NCI-H82 treated with DMSO at 0.1 percent for 48 hours (cell line): ENCODE results near the gene AGPAT1.
"Not testable (repeated sequence)": the region's sequence is repeated elsewhere in the genome, so short reads cannot be mapped to it uniquely, and the experiment has no call there.

Experiments used
- DNase-seq: peaks from one replicate; lab custom pipeline; 2025; ENCODE audit not compliant: unreplicated experiment; lab: John Stamatoyannopoulos, UW

Gene AGPAT1

DNA sequence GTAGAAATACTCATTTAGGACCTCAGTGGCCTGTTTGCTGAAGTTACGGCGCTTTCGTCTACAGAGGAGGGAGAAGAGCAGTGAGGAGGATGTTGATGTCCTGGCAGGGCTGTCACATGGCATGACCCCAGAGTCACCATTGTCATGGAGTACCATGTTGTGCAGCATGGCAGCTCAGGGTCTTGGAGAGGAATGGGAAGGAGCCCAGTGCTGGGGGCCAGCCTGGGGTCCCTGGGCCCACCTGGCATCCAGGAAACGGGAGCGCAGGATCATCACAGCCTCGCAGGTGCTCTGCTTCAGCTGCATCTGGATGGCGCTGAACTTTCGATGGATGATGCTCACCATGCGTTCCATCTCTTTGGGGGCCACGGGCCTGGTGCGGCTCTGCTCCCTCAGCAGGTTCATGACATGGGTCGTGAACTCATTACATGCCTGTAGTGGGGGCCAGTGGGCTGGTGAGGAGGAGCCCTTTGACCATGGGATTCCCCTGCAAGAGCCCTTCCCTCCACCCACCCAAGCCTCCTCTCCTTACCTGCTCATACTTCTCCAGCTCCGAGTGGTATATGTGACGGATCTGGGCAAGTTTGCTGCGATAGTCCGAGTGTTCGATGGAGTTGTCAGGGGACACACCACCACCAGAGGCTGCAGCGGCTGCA, 12.0 kb upstream of the AGPAT1 start:
- DNase-seq = not testable (repeated sequence)

GRCh38 chr6:32187009-32187709, 11.3 kb upstream of the AGPAT1 start:
- DNase-seq = no peak

DNA sequence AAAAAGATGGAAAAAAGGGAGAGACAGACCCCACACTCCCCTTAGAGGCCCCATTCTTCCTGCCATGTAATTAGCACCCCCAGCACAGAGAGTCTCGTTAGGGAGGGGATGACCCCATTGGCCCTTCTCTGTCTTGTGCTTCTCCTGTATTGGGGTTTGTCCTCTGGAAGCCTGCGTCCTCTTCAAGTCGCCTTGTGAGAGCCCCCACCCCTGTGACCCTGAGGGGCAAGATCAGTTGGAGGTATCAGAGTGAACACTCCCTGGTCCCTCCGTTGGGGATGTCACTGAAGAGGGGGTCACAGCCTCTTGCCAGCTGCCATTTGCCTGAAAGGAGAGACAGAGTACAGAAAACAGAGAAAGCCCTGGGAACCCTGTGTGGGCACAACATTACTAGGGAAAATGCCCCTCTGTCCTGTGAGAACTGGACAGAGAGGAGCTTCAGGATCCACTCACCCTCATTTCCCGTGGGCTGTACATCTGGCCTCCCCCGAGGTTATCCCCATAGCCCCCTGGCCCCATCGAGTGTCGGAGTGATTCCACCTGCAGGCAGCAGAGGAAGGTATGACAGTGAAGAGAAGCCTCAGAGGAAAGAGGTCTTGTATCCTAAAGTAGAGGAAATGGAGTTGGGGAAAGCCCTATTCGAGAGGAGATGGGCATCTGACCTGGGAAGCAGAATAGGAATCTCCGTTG, 10.4 kb upstream of the AGPAT1 start:
- DNase-seq = not testable (repeated sequence)

DNA sequence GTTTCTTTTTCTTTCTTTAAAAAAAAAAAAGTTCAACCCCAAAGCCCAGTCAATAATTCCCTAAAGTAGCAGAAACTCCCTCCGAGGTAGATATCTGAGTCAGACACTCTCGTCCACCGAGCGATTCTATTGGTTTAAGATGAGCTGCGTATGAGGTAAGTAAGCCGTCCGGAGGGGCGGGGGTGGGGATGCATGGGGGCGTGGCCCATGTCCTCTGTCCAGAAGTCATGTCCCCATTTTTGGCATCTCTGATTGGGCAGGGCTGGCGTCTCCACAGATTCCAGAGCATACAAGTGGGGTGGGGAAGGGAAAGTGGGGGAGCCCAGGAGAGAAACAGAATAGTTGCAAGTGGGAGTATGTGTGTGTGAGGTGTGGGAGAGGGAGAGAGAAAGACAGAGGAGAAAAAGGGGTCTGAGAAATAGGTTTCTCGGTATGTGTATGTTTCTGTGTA, 9.8 kb upstream of the AGPAT1 start:
- DNase-seq = peak; percentile 49

GRCh38 chr6:32184084-32184640, 8.3 kb upstream of the AGPAT1 start, which contains the start of gene AGER:
Gene AGER, minus strand, starts transcription at chr6:32184253. Its CDS starts 31 bp downstream, at chr6:32184222.
- DNase-seq = no peak

- DNase-seq = no peak
These were observed 7.7 kb upstream of the AGPAT1 start for GRCh38 chr6:32183483-32184083.

GRCh38 chr6:32183030-32183429, 7.1 kb upstream of the AGPAT1 start:
- DNase-seq = no peak

GRCh38 chr6:32182555-32182981, 6.7 kb upstream of the AGPAT1 start:
- no peak for DNase-seq

DNA sequence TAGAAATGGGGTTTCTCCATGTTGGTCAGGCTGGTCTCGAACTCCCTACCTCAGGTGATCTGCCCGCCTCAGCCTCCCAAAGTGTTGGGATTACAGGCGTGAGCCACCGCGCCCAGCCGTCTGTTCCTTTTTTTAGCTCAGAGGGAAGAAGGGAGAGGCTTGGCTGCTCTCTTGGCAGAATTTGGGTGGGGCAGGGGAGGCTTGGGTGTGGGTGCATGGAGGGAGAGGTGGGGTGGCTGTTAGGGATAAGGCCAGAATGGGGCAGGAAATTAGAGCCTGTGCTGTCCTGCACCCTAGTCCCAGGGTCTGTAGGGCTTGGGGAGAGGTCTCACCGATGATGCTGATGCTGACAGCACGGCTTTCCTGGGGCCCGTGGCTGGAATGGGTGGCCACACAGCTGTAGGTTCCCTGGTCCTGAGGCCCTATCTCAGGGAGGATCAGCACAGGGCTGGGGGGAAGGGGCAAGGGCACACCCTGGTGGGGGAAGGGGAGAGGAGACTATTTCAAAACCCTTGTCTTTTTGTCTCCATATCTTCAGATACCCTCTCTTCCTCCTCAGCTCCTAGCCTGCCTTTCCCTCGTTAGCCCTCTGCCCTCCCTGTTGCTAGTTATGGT, 6.1 kb upstream of the AGPAT1 start:
- DNase-seq = no peak

- DNase-seq = no peak
These were observed 5.3 kb upstream of the AGPAT1 start for GRCh38 chr6:32181148-32181702.

- no peak for DNase-seq
These were observed 4.0 kb upstream of the AGPAT1 start for GRCh38 chr6:32179766-32180405.

GRCh38 chr6:32178547-32179440, 2.9 kb upstream of the AGPAT1 start:
- no peak for DNase-seq

DNA sequence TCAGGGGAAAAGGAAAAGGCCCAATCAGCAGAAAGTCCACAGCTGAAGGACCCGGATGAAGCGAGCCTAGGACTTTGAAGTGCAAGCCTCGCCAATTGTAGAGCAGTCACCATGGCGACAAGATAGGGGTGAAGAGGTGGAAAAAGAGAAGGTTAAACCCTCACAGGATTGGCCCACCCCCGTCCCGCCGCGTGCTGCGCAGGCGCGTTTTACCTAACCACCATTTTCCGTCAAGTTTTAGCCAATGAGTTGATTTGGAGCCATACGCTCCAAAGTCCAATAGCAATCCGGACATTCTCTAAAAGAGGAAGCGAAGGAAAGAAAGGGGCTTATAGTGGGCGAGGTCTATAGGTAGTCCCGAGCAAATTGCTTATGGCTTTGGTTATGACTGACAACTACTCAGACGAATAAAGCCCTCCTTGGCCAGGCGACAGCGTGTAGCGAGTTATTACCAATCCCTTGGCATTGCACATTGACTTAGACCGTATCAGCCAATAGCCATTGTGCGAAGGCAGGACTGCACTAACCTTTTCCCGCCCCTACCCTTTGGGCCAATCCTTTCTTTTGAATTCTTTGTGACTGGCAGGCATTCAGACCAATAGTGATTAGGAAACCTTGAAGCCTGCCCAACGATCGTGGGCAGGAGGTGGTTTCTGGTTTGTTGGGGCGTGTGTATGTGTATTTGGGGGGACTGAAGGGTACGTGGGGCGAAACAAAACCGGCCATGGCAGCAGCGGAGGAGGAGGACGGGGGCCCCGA, 2.1 kb upstream of the AGPAT1 start, which contains the start of gene RNF5:
TSS of gene RNF5 (plus strand) at position 618 of the 759 bp plus-strand sequence. CDS start at position 725, 107 bp downstream.
- peak; percentile 100 for DNase-seq

DNA sequence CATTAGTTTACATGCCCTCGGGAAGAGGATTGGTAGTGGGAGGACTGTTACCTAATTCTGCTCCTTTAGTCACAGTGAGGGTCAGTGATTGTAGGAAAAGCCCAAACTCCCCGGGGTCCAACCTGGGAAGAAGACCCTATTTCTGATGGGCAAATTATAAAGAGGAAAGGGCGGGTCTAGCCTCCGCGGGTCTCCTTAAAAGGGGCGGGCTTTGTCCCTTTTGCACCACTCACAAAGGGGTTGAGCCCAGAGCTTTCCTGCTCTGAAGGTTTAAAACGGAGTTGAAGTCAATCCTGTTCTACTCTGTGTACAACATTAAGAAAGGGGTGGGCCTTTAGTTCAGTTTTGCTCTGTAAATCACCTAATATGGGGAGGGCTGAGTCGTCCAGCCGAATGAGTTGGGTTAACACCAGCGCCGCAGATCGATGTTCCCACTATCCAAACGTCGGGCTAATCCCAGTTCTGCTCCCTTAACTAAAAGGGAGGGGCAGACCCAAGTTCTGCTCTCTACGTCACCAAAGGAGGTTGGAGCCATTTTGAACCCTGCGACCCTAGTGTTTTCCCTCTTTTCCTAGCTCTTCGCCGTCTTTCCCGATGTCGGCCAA, 1.4 kb upstream of the AGPAT1 start:
- peak; percentile 88 for DNase-seq

- peak; percentile 78 for DNase-seq
These were observed 745 bp upstream of the AGPAT1 start for GRCh38 chr6:32176476-32177182.

- no peak for DNase-seq
These were observed 568 bp downstream of the AGPAT1 start for GRCh38 chr6:32175322-32175710.

DNA sequence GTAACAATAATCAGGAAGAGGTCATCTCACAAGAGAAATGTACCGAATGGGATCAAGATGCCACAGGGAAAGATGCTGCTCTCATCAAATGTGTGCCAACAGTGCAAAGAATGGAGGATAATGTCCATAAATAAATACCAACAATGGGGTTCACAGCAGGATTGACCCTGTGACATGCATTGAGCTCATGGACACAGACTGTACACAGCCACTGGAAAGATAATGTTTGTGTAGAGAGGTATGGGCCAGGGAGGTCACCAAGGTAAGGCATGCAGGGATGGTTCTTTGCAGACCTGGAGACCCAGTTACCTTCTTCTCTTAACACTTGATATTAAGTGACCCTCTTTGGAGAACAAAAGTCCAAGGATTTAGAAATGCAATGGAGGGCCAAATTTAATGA, 1.5 kb downstream of the AGPAT1 start:
- DNase-seq = no peak
